ENCODE results near the gene PTPN1.
"Not testable (repeated sequence)": the region's sequence is repeated elsewhere in the genome, so short reads cannot be mapped to it uniquely, and the experiment has no call there.

The PTPN1 gene

DNA sequence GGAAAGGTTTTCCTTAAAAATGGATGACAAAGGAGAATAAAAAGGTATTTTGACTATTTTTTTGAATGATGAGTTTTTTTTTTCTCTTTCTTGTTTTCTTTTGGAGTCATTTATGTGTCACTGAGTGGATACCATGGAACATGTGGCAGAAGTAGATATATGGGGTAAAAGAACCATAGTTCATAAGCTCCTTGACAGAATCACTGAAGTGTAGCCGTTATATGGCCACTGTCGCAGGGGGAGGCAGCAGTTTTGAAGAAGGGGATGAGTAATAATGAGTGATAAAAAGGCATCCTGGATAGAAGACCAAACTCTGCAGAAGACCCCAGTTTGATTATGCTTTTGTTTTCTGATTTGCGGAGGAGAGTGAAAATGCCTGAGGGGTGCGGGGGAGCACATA is 15.5 kb downstream of the PTPN1 start:
- TF ChIP-seq ZNF274 (IDR thresholded peaks at IDR 0.05; ENCODE audit: low read depth, low read length): no peak

DNA sequence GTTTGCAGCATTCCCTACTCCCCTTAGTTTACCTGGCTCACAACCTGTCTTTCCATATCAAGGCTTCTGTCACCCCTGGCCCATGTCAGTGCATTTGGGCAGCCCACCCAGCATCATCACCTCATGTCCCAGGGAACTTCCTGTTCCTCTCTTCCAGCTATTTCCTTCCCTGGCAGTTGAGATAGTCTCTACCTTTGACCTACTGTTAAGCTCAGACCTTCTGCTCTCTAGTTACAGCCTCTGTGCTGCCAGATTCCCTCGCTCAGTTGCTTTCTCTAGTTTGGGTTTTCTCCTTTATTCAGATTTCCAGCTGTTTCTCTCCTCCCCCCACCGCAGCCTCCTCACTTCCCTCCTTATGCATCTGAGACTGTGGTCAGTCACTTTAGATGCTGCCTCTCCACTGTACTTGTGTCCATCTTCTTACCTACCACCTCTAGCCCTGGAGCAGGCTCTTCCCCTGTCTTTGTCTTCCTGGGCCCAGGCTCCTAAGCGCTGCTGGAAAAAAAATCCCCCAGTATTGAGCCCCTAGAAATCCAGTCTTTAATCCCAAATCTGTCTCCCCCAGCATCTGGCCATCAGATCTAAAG is 16.3 kb downstream of the PTPN1 start:
- TF ChIP-seq ZNF274 (IDR thresholded peaks at IDR 0.05; ENCODE audit: low read depth, low read length): no peak
- no peak overlapping the region for H3K4me3 ChIP-seq (ENCODE audit: low read length)

More for the DNA sequence above, 15.5 kb downstream of the PTPN1 start:
- H3K4me3 ChIP-seq (ENCODE audit: low read length): no peak overlapping the region

DNA sequence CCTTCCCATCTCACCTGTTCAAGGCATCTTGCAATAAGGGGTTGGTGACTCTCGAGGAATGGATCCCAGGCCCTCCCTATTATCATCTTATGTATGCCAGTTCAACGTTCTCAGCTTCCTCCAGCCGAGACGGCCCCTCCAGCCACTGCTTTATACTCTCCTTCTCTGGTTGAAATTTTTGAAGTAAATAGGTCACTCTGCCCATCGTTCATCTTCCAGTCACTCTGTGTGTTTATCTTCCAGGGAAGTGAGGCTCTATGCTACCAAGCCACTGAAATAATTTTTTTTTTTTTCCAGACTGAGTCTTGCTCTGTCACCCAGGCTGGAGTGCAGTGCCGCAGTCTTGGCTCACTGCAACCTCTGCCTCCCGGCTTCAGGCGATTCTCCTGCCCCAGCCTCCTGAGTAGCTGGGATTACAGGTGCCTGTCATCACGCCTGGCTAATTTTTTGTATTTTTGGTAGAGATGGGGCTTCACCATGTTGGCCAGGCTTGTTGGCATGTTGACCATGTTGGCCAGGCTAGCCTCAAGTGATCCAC is 17.0 kb downstream of the PTPN1 start:
- TF ChIP-seq ZNF274 (IDR thresholded peaks at IDR 0.05; ENCODE audit: low read depth, low read length): no peak
- H3K4me3 ChIP-seq (ENCODE audit: low read length): no peak overlapping the region

DNA sequence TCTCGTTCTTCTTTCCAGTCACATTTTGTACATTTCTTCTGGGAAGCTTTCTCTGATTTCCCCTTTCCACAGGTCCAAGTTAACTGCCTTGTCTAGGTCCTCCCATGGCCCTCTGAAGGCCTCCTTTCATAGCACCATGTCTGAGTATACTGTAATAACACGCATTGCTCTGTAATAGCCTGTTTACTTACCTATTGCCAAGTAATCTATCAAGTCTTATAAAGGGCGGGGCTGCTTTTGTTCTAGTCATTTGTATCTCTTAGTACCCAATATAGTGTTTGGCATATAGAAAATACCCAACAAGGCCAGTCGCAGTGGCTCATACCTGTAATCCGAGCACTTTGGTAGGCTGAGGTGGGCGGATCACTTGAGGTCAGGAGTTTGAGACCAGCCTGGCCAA is 17.9 kb downstream of the PTPN1 start:
- TF ChIP-seq ZNF274 (IDR thresholded peaks at IDR 0.05; ENCODE audit: low read depth, low read length): no peak
- H3K4me3 ChIP-seq (ENCODE audit: low read length): no peak overlapping the region

DNA sequence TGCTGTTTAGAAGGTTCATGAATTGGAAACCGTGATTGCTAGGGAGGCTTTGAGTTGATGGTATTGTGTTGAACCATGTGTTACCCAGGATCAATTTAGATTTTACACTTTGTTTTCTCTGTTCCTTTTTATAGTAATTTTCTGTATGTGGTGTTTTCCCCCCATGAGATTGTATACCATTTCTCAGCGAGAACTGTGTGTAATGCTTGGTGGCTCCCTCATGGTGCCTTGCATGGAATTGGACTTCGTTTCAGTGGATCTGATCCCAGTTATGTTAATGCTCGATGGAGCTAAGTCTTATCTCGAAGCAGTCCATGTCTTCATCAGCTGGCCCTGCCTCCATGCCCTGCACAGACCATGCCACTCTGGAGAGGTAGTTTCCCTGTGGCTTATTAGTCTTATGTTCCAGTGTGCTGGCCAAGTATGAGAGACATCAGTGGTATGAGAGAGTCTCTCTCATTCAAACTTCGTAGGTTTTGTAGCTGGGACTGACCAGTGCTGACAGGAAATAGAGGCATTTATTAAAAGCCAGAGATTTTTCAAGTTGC is 18.7 kb downstream of the PTPN1 start:
- TF ChIP-seq ZNF274 (IDR thresholded peaks at IDR 0.05; ENCODE audit: low read depth, low read length): no peak
- peak overlapping the region; percentile 41; the same call in 1 of the 2 replicates for H3K4me3 ChIP-seq (ENCODE audit: low read length)

DNA sequence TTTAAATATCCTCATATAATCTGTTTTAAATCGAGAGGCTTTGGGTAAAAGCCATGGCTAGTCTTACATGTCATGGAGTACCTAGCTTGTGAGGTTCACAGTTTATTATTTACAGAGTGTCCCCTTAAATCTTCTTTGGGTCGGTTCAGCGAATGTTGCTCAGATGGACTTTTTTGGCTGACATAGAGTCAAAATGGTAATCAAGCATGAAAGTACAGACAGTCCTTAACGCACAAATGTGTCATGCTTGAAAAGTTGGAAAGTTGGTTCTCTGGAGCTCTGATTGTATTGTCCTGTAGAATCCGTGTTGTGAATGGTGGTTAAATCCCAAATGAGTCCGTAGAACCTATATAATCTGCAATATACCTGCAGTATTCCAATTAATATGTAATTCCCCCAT is 22.0 kb downstream of the PTPN1 start:
- TF ChIP-seq ZNF274 (IDR thresholded peaks at IDR 0.05; ENCODE audit: low read depth, low read length): no peak
- no peak overlapping the region for H3K4me3 ChIP-seq (ENCODE audit: low read length)

DNA sequence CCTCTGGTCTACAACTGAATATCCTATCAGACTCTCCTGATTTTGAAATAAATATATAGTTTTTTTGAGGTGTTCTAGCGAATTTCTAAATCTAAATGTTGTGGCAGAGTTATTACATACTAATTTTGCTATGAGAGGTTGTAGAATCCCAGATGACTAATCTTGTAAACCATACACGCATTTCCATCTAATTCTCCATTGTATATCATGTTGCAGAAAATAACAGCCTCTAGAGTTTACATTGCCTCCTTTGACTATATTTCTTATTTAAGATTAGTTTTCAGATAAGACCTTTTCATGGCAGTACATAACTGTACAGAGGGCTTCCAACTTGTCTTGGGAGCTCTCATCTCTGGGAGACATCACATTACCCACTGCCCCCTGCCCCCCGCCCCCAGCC is 22.9 kb downstream of the PTPN1 start:
- TF ChIP-seq ZNF274 (IDR thresholded peaks at IDR 0.05; ENCODE audit: low read depth, low read length): no peak
- H3K4me3 ChIP-seq (ENCODE audit: low read length): no peak overlapping the region

DNA sequence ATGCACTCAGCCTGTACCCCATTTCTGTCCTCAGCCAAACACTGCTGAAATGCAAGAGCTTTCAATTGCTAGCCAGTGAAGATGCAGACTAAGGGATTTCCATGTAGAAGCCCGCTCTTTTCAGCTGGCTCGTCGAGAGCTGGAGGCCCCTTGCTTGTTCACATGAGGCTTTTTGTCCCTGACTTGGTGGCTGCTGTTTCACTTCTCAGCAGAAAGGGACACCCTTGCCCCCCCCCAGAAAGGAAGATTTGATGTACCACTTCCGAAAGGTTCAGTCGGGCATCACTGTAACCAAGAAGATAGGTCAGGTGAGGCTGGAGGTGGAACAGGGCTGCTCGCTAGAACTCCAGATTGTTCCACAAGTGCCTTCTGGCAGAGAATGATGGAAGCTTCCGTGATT is 23.3 kb downstream of the PTPN1 start:
- TF ChIP-seq ZNF274 (IDR thresholded peaks at IDR 0.05; ENCODE audit: low read depth, low read length): no peak

DNA sequence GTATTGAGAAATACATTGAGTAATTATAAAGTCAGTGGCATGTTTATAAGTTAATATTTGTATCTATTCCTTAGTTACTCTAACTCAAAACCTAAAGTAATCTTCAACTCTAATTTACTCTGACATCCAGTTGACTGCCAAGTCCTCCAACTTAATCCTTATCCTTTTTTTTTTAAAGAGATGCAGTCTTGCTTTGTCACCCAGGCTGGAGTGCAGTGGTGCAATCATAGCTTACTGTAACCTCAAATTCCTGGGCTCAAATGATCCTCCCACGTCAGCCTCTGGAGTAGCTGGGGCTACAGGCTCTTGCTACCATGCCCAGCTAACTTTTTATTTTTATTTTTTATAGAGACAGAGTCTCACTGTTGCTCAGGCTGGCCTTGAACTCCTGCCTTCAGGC is 24.4 kb downstream of the PTPN1 start:
- no peak overlapping the region for H3K4me3 ChIP-seq (ENCODE audit: low read length)
- TF ChIP-seq ZNF274 (IDR thresholded peaks at IDR 0.05; ENCODE audit: low read depth, low read length): no peak

More for the DNA sequence above, 23.3 kb downstream of the PTPN1 start:
- H3K4me3 ChIP-seq (ENCODE audit: low read length): no peak overlapping the region

DNA sequence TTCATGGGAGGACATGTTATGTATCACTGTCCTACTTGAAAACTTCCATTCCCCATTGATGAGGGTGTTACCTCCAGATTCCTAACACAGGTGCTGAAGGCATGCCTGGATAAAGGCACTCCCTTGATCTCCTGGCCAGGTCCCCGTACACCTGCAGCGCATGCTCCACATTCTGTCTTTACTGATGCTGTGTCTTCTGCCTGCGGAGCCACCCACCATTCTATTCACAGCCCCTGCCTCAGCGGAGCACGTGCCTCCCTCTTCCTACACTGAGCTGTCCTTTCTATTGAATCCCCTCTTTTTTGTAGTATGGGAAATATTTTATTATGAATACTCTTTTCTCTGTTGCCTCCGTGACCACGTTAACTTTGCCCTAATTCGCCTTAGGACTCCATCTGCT is 25.0 kb downstream of the PTPN1 start:
- TF ChIP-seq ZNF274 (IDR thresholded peaks at IDR 0.05; ENCODE audit: low read depth, low read length): no peak
- no peak overlapping the region for H3K4me3 ChIP-seq (ENCODE audit: low read length)

DNA sequence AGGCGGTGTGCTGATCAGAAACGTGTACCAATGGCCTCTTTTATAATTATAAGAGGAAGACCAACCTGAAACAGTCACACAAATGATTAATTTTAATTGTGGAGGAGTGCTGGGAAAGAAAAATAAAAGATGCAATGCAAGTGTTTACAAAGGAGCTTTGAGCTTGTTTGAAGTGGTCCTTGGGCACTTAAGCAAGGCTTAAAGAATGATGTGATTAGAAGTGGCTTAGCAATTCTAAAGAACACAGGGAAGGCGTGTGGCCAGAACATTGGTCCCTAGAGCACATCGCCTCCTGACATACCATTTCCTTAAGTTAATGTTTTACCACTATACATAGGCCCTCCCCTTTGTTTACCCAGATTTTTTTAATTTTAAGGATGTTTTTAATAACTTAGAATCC is 26.1 kb downstream of the PTPN1 start:
- no peak for TF ChIP-seq ZNF274 (IDR thresholded peaks at IDR 0.05; ENCODE audit: low read depth, low read length)
- H3K4me3 ChIP-seq (ENCODE audit: low read length): no peak overlapping the region

DNA sequence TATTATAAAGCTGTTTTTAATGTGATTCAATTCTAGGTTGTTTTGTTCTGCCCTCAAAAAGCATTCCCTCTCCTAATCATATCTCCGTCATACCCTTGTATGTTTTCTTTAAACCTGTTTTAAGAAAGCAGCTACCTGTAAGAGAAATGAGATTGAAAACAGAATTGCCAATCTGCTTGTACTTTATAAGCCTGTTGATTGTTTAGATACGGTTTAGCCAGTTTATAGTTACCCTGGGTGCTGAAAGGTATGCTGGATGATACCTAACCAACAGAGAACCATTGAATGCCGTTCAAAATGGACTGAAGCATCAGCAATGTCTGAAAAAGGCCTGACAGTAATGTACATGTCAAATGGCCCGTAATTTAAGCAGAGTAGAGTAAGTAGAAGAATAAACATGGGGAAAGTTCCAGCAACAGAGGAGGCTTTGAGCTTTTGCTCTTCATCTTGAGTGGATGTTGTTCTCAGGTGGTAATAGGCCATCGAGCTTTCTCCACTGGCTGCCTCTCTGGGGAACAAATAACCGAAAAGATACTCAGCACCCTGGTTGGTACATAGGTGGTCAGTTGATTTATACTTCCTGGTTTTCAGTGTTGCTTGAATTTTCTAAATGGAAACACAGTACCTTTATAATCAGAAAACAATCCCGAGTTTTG is 27.5 kb downstream of the PTPN1 start:
- no peak overlapping the region for H3K4me3 ChIP-seq (ENCODE audit: low read length)
- no peak for TF ChIP-seq ZNF274 (IDR thresholded peaks at IDR 0.05; ENCODE audit: low read depth, low read length)

DNA sequence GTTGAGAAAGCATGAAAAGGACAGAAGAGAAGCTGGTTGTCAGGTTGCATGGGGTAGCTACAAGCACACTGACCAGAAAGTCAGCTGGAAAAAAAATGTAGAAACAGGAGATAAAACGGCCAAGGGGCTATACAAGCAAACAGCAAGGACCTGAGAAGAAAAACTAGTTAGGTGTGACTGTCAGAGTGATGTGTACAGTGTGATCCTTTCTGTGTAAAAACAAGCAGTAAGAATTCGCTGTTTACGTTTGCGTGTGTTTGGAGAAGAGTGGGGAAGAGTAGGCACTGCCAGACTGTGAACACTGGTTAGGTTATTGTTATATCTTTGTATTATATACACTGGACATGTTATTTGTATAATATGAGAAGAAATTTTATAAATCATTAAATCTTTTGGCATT is 28.1 kb downstream of the PTPN1 start:
- H3K4me3 ChIP-seq (ENCODE audit: low read length): no peak overlapping the region
- no peak for TF ChIP-seq ZNF274 (IDR thresholded peaks at IDR 0.05; ENCODE audit: low read depth, low read length)

DNA sequence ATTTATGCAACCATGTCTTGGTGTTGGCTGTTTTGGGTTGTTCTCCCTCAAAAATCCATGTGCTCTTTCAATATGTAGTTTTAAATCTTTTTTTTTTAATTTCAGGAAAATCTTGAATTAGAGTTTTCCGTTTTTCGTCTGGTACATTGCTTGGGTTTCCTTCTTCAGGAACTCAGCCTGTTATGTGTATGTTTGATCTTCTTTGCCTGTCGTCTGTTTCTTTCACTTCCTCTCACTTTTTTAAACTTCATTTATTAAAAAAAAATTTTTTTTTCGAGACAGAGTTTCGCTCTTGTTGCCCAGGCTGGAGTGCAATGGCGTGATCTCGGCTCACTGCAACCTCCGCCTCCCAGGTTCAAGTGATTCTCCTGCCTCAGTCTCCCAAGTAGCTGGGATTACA is 29.6 kb downstream of the PTPN1 start:
- not testable (repeated sequence) for H3K4me3 ChIP-seq (ENCODE audit: low read length)
